ENCODE data around the gene CD244. TPM values are rescaled to one million over a fixed set of nuclear protein-coding genes. Genes with fewer than 3 reads are reported as not detected.

Gene CD244
- polyA plus RNA-seq, 3 donors, result 62.2 to 116 (median 106) TPM

DNA sequence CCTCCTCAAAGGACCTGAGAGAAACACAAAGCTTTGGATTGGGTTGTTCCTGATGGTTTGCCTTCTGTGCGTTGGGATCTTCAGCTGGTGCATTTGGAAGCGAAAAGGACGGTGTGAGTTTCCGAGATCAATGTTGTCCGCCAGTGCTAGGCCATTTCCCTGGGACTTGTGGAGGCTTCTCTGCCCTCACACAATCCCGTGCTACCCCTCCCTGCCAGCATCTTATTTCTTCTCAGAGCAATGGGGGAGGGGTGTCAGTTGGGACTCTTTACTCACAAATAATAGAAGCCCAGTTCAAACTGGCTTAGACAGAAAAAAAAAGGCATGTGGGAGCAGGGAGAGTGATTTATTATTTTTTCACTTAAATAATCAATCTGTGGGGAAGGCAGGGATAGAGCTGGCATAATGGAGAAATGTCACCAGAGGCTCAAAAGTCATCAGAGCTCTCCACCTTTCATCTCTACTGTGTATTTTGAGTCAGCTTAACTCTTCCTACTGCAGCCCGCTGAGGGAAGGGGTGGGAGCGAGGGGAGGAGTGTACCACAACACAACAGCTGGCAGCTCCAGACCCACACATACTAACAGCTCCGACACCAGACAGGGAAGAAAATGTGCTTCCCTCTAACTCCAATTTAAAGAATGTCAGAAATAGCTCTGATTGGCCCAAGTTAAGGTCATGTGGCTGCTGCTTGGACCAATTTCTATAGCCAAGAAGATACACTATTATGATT is 44.3 kb downstream of the CD244 start:
- Mint-ChIP-seq H3K27ac (no peak overlapping the region), H3K27me3 (ENCODE audit: low read depth in 3 of 3) (peaks cover 8 to 9% (median 8%) of the 10 kb centered on the region in 3 donors), H3K4me3 (no peak overlapping the region), H3K9me3 (peaks cover 0 to 3% (median 0%) of the 10 kb centered on the region in 7 donors), H3K36me3 (no peaks in the 10 kb centered on the region), H3K4me1 (no peaks in the 10 kb centered on the region)
- H3K79me2 ChIP-seq (ENCODE audit: insufficient read depth, low read length), result no peaks in the 10 kb centered on the region
- H3K4me3 ChIP-seq (replicated peaks in 1 of 3; ENCODE audit: low read depth in 2 of 3, low read length in 3 of 3), result no peak overlapping the region
- intact Hi-C loops (cut with micrococcal nuclease), result no loop called here
- TF ChIP-seq, protein P1, sequence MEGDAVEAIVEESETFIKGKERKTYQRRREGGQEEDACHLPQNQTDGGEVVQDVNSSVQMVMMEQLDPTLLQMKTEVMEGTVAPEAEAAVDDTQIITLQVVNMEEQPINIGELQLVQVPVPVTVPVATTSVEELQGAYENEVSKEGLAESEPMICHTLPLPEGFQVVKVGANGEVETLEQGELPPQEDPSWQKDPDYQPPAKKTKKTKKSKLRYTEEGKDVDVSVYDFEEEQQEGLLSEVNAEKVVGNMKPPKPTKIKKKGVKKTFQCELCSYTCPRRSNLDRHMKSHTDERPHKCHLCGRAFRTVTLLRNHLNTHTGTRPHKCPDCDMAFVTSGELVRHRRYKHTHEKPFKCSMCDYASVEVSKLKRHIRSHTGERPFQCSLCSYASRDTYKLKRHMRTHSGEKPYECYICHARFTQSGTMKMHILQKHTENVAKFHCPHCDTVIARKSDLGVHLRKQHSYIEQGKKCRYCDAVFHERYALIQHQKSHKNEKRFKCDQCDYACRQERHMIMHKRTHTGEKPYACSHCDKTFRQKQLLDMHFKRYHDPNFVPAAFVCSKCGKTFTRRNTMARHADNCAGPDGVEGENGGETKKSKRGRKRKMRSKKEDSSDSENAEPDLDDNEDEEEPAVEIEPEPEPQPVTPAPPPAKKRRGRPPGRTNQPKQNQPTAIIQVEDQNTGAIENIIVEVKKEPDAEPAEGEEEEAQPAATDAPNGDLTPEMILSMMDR (IDR thresholded peaks at IDR 0.05), result no peak
- H3K36me3 ChIP-seq (replicated peaks in 1 of 2; ENCODE audit: control insufficient read depth in 1 of 2, insufficient read depth in 2 of 2, low read length in 2 of 2), result no peaks in the 10 kb centered on the region
- no peak overlapping the region for H3K27ac ChIP-seq (ENCODE audit: low read depth in 1 of 2, low read length in 2 of 2)
- H3K4me1 ChIP-seq (ENCODE audit: control insufficient read depth in 1 of 2, insufficient read depth in 2 of 2, low read length in 2 of 2), result no peaks in the 10 kb centered on the region
- no peaks in the 10 kb centered on the region for H3K27me3 ChIP-seq (ENCODE audit: control insufficient read depth in 2 of 2, insufficient read depth in 2 of 2, low read length in 2 of 2)
- no peaks in the 10 kb centered on the region for H4K20me1 ChIP-seq (ENCODE audit: insufficient read depth, low read length)
- no peaks in the 10 kb centered on the region for H3K9me3 ChIP-seq (replicated peaks in 1 of 2; ENCODE audit: control insufficient read depth in 1 of 2, insufficient read depth in 1 of 2, low read length in 2 of 2)
- H3K9ac ChIP-seq (ENCODE audit: insufficient read depth, low read length, poor library complexity, severe bottlenecking), result no peak overlapping the region
- no CpG with 5 or more reads among the region's 9 CpGs for WGBS (ENCODE audit: insufficient coverage)
- H3K4me2 ChIP-seq (replicated peaks; ENCODE audit: extremely low read depth, low read length, poor library complexity, severe bottlenecking), result no peak overlapping the region
- no peak for DNase-seq
- no peak overlapping the region for H2AFZ ChIP-seq (ENCODE audit: insufficient read depth, low read depth, low read length, poor library complexity, severe bottlenecking)

DNA sequence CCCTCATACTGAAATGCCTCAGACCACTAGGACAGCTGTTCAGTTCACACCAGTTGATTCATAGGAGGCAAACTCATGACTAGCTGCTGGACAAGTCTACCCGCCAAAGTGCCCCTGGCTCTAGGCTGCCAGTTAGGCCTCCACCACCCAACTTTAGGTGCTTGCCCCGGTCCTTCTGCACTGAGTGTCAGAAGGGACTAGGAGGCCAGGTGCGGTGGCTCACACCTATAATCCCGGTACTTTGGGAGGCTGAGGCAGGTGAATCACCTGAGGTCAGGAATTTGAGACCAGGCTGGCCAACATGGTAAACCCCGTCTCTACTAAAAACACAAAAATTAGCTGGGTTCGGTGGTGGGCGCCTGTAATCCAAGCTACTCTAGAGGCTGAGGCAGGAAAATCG is 47.8 kb downstream of the CD244 start:
- H3K4me1 ChIP-seq (ENCODE audit: control insufficient read depth in 1 of 2, insufficient read depth in 2 of 2, low read length in 2 of 2), result no peaks in the 10 kb centered on the region
- no peaks in the 10 kb centered on the region for H3K27me3 ChIP-seq (ENCODE audit: control insufficient read depth in 2 of 2, insufficient read depth in 2 of 2, low read length in 2 of 2)
- H2AFZ ChIP-seq (ENCODE audit: insufficient read depth, low read depth, low read length, poor library complexity, severe bottlenecking), result no peak overlapping the region
- no peaks in the 10 kb centered on the region for H3K79me2 ChIP-seq (ENCODE audit: insufficient read depth, low read length)
- H3K9ac ChIP-seq (ENCODE audit: insufficient read depth, low read length, poor library complexity, severe bottlenecking), result no peak overlapping the region
- Mint-ChIP-seq H3K4me1 (no peaks in the 10 kb centered on the region), H3K27ac (no peak overlapping the region), H3K9me3 (peaks cover 0 to 3% (median 0%) of the 10 kb centered on the region in 7 donors), H3K4me3 (no peak overlapping the region), H3K36me3 (peaks cover 0 to 2% of the 10 kb centered on the region in 2 donors), H3K27me3 (ENCODE audit: low read depth in 3 of 3) (peaks cover 7 to 11% (median 7%) of the 10 kb centered on the region in 3 donors)
- no peaks in the 10 kb centered on the region for H3K36me3 ChIP-seq (replicated peaks in 1 of 2; ENCODE audit: control insufficient read depth in 1 of 2, insufficient read depth in 2 of 2, low read length in 2 of 2)
- no peak overlapping the region for H3K4me3 ChIP-seq (replicated peaks in 1 of 3; ENCODE audit: low read depth in 2 of 3, low read length in 3 of 3)
- DNase-seq, result no peak
- no peak overlapping the region for H3K4me2 ChIP-seq (replicated peaks; ENCODE audit: extremely low read depth, low read length, poor library complexity, severe bottlenecking)
- intact Hi-C loops (cut with micrococcal nuclease), result no loop called here
- H3K27ac ChIP-seq (ENCODE audit: low read depth in 1 of 2, low read length in 2 of 2), result no peak overlapping the region
- no peaks in the 10 kb centered on the region for H3K9me3 ChIP-seq (replicated peaks in 1 of 2; ENCODE audit: control insufficient read depth in 1 of 2, insufficient read depth in 1 of 2, low read length in 2 of 2)
- no peaks in the 10 kb centered on the region for H4K20me1 ChIP-seq (ENCODE audit: insufficient read depth, low read length)
- TF ChIP-seq, protein P1 (IDR thresholded peaks at IDR 0.05), result no peak
- WGBS (ENCODE audit: insufficient coverage), result 92% methylated on average over 5 of the region's 8 CpGs
